H1 (cell line): Measurements from ENCODE around the gene CA7. TPM values are rescaled to one million over a fixed set of nuclear protein-coding genes. Genes with fewer than 3 reads are reported as not detected.

ENCODE experiments used
- polyA plus RNA-seq, 7 experiments: library from polyadenylated mRNA; depleted of rRNA in 3 of 7; stranded (reverse) in 5 of 7; unstranded in 2 of 7; fragments of >200 nt in 5 of 7; fragments of 200-250 nt in 2 of 7; gene quantifications; 1 replicate in 5 of 7; 2 replicates in 1 of 7; 4 replicates in 1 of 7; pipeline versions ENCODE4 v1.2.1 to v1.2.3, GENCODE V29; 2011 to 2013; ENCODE audit warnings: missing spikeins in 2 of 7, mixed read lengths in 2 of 7
- total RNA-seq: library from RNA; stranded (reverse); fragmentation: NEBNext Ultra II Directional; extraction: Animal tissue kit (Norgen Biotek cat#: 25700); gene quantifications from 2 replicates; pipeline ENCODE4 v1.2.1, GENCODE V29; 2021

The CA7 gene
- total and polyA plus RNA-seq, 2 of the 8 experiments (the other 6 are each of a cell fraction or from before 2014, with no cell fraction given), result 1.7 to 2.7 TPM

Other genes starting within 250 kb of the CA7 start
- 24.8 and 25.4 TPM in 2 replicates for gene CMTM3, start 239.7 kb upstream of the CA7 start, total RNA-seq
- 24.7 and 30.8 TPM in 2 replicates for gene CMTM3, start 239.7 kb upstream of the CA7 start, polyA plus RNA-seq (2011; rRNA removed)
- gene CMTM4, start 147.7 kb upstream of the CA7 start, total RNA-seq, result 49.4 and 51.7 TPM in 2 replicates
- 35.3 and 46.7 TPM in 2 replicates for gene CMTM4, start 147.7 kb upstream of the CA7 start, polyA plus RNA-seq (2011; rRNA removed)
- 70.8 and 72.4 TPM in 2 replicates for gene DYNC1LI2, start 92.8 kb upstream of the CA7 start, total RNA-seq
- 35.0 and 40.7 TPM in 2 replicates for gene DYNC1LI2, start 92.8 kb upstream of the CA7 start, polyA plus RNA-seq (2011; rRNA removed)
- gene TERB1, start 42.8 kb upstream of the CA7 start, total RNA-seq, result not detected in 2 replicates
- gene TERB1, start 42.8 kb upstream of the CA7 start, polyA plus RNA-seq (2011; rRNA removed), result not detected in 2 replicates
- 145 and 155 TPM in 2 replicates for gene NAE1, start 13.4 kb upstream of the CA7 start, total RNA-seq
- gene NAE1, start 13.4 kb upstream of the CA7 start, polyA plus RNA-seq (2011; rRNA removed), result 30.3 and 66.6 TPM in 2 replicates
- 36.0 and 36.5 TPM in 2 replicates for gene PDP2, start 36.1 kb downstream of the CA7 start, total RNA-seq
- gene PDP2, start 36.1 kb downstream of the CA7 start, polyA plus RNA-seq (2011; rRNA removed), result 10.1 and 11.7 TPM in 2 replicates
- not detected in 2 replicates for gene CDH16, start 74.5 kb downstream of the CA7 start, total RNA-seq
- not detected in 2 replicates for gene CDH16, start 74.5 kb downstream of the CA7 start, polyA plus RNA-seq (2011; rRNA removed)
- gene RRAD, start 81.1 kb downstream of the CA7 start, total RNA-seq, result not detected in 2 replicates
- gene RRAD, start 81.1 kb downstream of the CA7 start, polyA plus RNA-seq (2011; rRNA removed), result 0.08 and 0.17 TPM in 2 replicates
- 65.6 and 71.3 TPM in 2 replicates for gene CIAO2B, start 90.0 kb downstream of the CA7 start, total RNA-seq
- gene CIAO2B, start 90.0 kb downstream of the CA7 start, polyA plus RNA-seq (2011; rRNA removed), result 248 and 256 TPM in 2 replicates
- 14.4 and 14.7 TPM in 2 replicates for gene CES2, start 91.1 kb downstream of the CA7 start, total RNA-seq
- gene CES2, start 91.1 kb downstream of the CA7 start, polyA plus RNA-seq (2011; rRNA removed), result 8.6 and 16.8 TPM in 2 replicates
- 1.6 and 1.7 TPM in 2 replicates for gene CES3, start 116.9 kb downstream of the CA7 start, total RNA-seq
- gene CES3, start 116.9 kb downstream of the CA7 start, polyA plus RNA-seq (2011; rRNA removed), result 2.2 and 2.8 TPM in 2 replicates
- gene CES4A, start 144.2 kb downstream of the CA7 start, total RNA-seq, result 0.93 TPM in 1 of 2 replicates, not detected in the other
- gene CES4A, start 144.2 kb downstream of the CA7 start, polyA plus RNA-seq (2011; rRNA removed), result 0.88 and 1.5 TPM in 2 replicates
- 31.6 and 34.3 TPM in 2 replicates for gene CBFB, start 184.7 kb downstream of the CA7 start, total RNA-seq
- gene CBFB, start 184.7 kb downstream of the CA7 start, polyA plus RNA-seq (2011; rRNA removed), result 8.0 and 11.5 TPM in 2 replicates